ENCODE data around the gene NOL11. TPM values are rescaled to one million over a fixed set of nuclear protein-coding genes. Genes with fewer than 3 reads are reported as not detected.

Gene NOL11
- total and polyA plus RNA-seq, 2 experiments from 2014 or later, result 116 to 130 TPM

GRCh38 chr17:67750067-67750466 is 32.3 kb downstream of the NOL11 start:
- Histone ChIP-seq H3K27ac (ENCODE audit: low read depth) (no peak overlapping the region), H3K36me3 (ENCODE audit: insufficient read depth) (peaks cover 39% of the 10 kb centered on the region), H3F3A (replicated peaks; ENCODE audit: low read depth) (peaks cover 28% of the 10 kb centered on the region), H3K27me3 (ENCODE audit: insufficient read depth) (no peaks in the 10 kb centered on the region), H3K79me2 (replicated peaks; ENCODE audit: insufficient read depth) (no peaks in the 10 kb centered on the region), H4K20me1 (replicated peaks; ENCODE audit: insufficient read depth) (no peaks in the 10 kb centered on the region), H3K4me2 (no peak overlapping the region), H2AFZ (no peak overlapping the region), H3K4me1 (ENCODE audit: insufficient read depth) (peaks cover 15% of the 10 kb centered on the region), H3K9me2 (ENCODE audit: insufficient read depth) (no peaks in the 10 kb centered on the region), H3K4me3 (no peak overlapping the region)
- peaks cover 81% of the 10 kb centered on the region for H3K36me3 Mint-ChIP-seq (ENCODE audit: low read depth)
- no peak overlapping the region for H3K27ac Mint-ChIP-seq
- TF ChIP-seq ZNF462 (CRISPR knock-in tag; IDR thresholded peaks at IDR 0.05), result no peak
- TF ChIP-seq, protein P1, sequence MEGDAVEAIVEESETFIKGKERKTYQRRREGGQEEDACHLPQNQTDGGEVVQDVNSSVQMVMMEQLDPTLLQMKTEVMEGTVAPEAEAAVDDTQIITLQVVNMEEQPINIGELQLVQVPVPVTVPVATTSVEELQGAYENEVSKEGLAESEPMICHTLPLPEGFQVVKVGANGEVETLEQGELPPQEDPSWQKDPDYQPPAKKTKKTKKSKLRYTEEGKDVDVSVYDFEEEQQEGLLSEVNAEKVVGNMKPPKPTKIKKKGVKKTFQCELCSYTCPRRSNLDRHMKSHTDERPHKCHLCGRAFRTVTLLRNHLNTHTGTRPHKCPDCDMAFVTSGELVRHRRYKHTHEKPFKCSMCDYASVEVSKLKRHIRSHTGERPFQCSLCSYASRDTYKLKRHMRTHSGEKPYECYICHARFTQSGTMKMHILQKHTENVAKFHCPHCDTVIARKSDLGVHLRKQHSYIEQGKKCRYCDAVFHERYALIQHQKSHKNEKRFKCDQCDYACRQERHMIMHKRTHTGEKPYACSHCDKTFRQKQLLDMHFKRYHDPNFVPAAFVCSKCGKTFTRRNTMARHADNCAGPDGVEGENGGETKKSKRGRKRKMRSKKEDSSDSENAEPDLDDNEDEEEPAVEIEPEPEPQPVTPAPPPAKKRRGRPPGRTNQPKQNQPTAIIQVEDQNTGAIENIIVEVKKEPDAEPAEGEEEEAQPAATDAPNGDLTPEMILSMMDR (conservative IDR thresholded peaks at IDR 0.05; ENCODE audit: low read depth in 2 of 2), result no peak
- H3K9me3 Mint-ChIP-seq, result peaks cover 39% of the 10 kb centered on the region
- no peak overlapping the region for H3K4me3 Mint-ChIP-seq
- peaks cover 24% of the 10 kb centered on the region for H3K4me1 Mint-ChIP-seq
- H3K27me3 Mint-ChIP-seq (ENCODE audit: insufficient read depth, low read depth, poor library complexity), result peaks cover 13% of the 10 kb centered on the region
- ATAC-seq, result no peak
- no peak for DNase-seq (ENCODE audit: low spot score)

All from GM23338 (cell line).